GM12801 (cell line): Measurements from ENCODE around the gene JAK2.

Experiments
- CTCF ChIP-seq: IDR thresholded peaks from one replicate; pipeline ENCODE4 v1.5.1; 2011; ENCODE audit warnings: control low read depth; ENCODE audit not compliant: insufficient read length; ENCODE audit errors: extremely low read depth

JAK2 gene

GRCh38 chr9:5015934-5016333 lies 30.9 kb downstream of the JAK2 start:
- no peak for TF ChIP-seq CTCF

- TF ChIP-seq CTCF, result no peak
Observed at GRCh38 chr9:5025416-5025815, 40.3 kb downstream of the JAK2 start.

GRCh38 chr9:5040730-5041389 lies 55.8 kb downstream of the JAK2 start:
- TF ChIP-seq CTCF, result no peak

- no peak for TF ChIP-seq CTCF
Observed at GRCh38 chr9:5041390-5042115, 56.5 kb downstream of the JAK2 start.

- no peak for TF ChIP-seq CTCF
Observed at GRCh38 chr9:5042661-5043178, 57.6 kb downstream of the JAK2 start.

- no peak for TF ChIP-seq CTCF
Observed at GRCh38 chr9:5043381-5043780, 58.3 kb downstream of the JAK2 start.

GRCh38 chr9:5044160-5044559 lies 59.1 kb downstream of the JAK2 start:
- TF ChIP-seq CTCF, result no peak
